ENCODE data around the gene PIN1.
"Not testable (repeated sequence)": the region's sequence is repeated elsewhere in the genome, so short reads cannot be mapped to it uniquely, and the experiment has no call there.

PIN1 gene

GRCh38 chr19:9834726-9835506 is at the start of gene PIN1:
Gene PIN1, plus strand, starts transcription at chr19:9835318. Its CDS starts 27 bp downstream, at chr19:9835345.
- peak; percentile 99 for DNase-seq

- peak; percentile 95 for DNase-seq
Measured at GRCh38 chr19:9785367-9786331, 49.5 kb upstream of the PIN1 start.

GRCh38 chr19:9786342-9786741 is 48.8 kb upstream of the PIN1 start:
- no peak for DNase-seq

GRCh38 chr19:9786819-9787218 is 48.3 kb upstream of the PIN1 start:
- DNase-seq: no peak

GRCh38 chr19:9788604-9789003 is 46.5 kb upstream of the PIN1 start:
- not testable (repeated sequence) for DNase-seq

- no peak for DNase-seq
Measured at GRCh38 chr19:9789066-9789465, 46.1 kb upstream of the PIN1 start.

GRCh38 chr19:9789579-9789978 is 45.5 kb upstream of the PIN1 start:
- DNase-seq: not testable (repeated sequence)

- DNase-seq: not testable (repeated sequence)
Measured at GRCh38 chr19:9791073-9791367, 44.1 kb upstream of the PIN1 start.

- peak; percentile 90 for DNase-seq
Measured at GRCh38 chr19:9791552-9792205, 43.4 kb upstream of the PIN1 start.

GRCh38 chr19:9792206-9793070 is 42.7 kb upstream of the PIN1 start:
- peak; percentile 86 for DNase-seq

- DNase-seq: peak; percentile 56
Measured at GRCh38 chr19:9793071-9793591, 42.0 kb upstream of the PIN1 start.

- peak; percentile 87 for DNase-seq
Measured at GRCh38 chr19:9796113-9796773, 38.9 kb upstream of the PIN1 start.

GRCh38 chr19:9797871-9798270 is 37.2 kb upstream of the PIN1 start:
- DNase-seq: no peak

- peak; percentile 26 for DNase-seq
Measured at GRCh38 chr19:9799162-9799561, 36.0 kb upstream of the PIN1 start.

- DNase-seq: no peak
Measured at GRCh38 chr19:9801976-9802375, 33.1 kb upstream of the PIN1 start.

- DNase-seq: no peak
Measured at GRCh38 chr19:9806803-9807202, 28.3 kb upstream of the PIN1 start.

- no peak for DNase-seq
Measured at GRCh38 chr19:9808855-9809824, 26.0 kb upstream of the PIN1 start.

- no peak for DNase-seq
Measured at GRCh38 chr19:9811139-9811538, 24.0 kb upstream of the PIN1 start.

- DNase-seq: no peak
Measured at GRCh38 chr19:9818175-9818733, 16.9 kb upstream of the PIN1 start.

Measured in activated CD4-positive, alpha-beta T cell treated with anti-CD3 and anti-CD28 coated beads, Interleukin-2, Interleukin-6, amounts not matched to agents 100 ng/mL and 50 ng/mL, durations not matched to agents 16 hours and 8 hours (primary cell).